Measurements from ENCODE around the gene CEP83.
A peak's percentile ranks its signal among the peaks of the same experiment; 100 is the strongest.
"Not testable (repeated sequence)": the region's sequence is repeated elsewhere in the genome, so short reads cannot be mapped to it uniquely, and the experiment has no call there.

The CEP83 gene

GRCh38 chr12:94433744-94434143, 25.9 kb downstream of the CEP83 start:
- FAIRE-seq: no peak
- no peak for DNase-seq (ENCODE audit: insufficient read length, low spot score)

DNA sequence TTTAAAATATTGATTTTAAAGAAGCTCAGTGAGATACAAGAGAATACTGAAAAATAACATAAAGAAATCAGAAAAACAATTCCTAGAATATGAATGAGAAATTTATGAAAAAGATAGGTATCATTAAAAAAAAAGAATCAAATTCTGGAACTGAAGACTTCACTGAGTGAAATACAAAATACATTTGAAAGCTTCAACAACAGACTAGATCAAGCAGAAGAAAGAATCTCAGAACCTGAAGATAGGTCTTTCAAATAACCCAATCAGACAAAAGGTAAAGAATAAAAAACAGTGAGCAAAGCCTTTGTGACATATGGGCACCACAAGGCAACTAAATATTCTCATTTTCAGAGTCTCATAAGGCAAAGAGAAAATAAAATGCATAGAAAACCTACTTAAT, 29.4 kb downstream of the CEP83 start:
- no peak for DNase-seq (ENCODE audit: insufficient read length, low spot score)
- FAIRE-seq: no peak

DNA sequence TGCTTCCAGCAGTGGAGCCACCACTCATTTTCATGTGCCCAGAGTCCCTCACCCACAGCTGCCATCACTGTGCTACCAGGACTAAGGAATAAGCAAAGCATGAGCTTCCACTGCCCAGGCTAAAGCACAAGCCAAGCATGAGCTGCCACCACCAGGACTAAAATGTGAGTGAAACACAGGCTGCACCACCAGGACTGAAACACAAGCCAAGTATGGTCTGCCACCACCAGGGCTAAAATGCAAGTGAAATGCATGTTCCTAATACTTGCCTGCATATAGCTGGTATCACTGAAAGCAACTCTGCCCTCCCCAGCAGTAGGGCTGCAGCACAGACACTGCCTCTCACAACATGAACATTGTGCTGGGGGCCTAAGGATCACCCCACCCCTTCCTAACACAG, 30.0 kb downstream of the CEP83 start:
- no peak for DNase-seq (ENCODE audit: insufficient read length, low spot score)
- FAIRE-seq: no peak

- DNase-seq (ENCODE audit: insufficient read length, low spot score): no peak
- no peak for FAIRE-seq
These were observed 30.5 kb downstream of the CEP83 start for GRCh38 chr12:94429191-94429590.

GRCh38 chr12:94427501-94428381, 31.9 kb downstream of the CEP83 start:
- FAIRE-seq: no peak
- DNase-seq (ENCODE audit: insufficient read length, low spot score): no peak

- DNase-seq (ENCODE audit: insufficient read length, low spot score) (no peak), FAIRE-seq (no peak)
These were observed 33.6 kb downstream of the CEP83 start for GRCh38 chr12:94426049-94426448.

DNA sequence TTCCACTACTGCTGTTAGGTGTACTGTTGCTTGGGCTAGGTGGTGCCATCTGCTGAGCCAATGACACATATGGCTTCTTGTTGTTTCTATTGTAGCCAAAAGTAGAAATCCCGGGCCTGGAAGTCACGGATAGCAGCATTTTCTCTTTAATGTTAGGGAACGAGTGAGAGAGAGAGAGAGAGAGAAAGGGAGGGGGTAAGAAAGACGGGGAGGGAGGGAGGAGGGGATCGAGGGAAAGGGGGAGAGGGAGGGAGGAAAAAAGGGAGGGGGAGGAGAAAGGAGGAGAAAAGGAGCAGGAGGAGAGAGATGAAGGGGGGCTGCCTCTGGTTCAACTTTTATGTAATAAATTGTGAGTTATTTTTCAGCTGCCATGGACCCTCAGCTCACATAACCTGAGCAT, 34.8 kb downstream of the CEP83 start:
- not testable (repeated sequence) for DNase-seq (ENCODE audit: insufficient read length, low spot score)
- peak; percentile 71 for FAIRE-seq

GRCh38 chr12:94421868-94422740, 37.6 kb downstream of the CEP83 start:
- peak; percentile 47 for FAIRE-seq

DNA sequence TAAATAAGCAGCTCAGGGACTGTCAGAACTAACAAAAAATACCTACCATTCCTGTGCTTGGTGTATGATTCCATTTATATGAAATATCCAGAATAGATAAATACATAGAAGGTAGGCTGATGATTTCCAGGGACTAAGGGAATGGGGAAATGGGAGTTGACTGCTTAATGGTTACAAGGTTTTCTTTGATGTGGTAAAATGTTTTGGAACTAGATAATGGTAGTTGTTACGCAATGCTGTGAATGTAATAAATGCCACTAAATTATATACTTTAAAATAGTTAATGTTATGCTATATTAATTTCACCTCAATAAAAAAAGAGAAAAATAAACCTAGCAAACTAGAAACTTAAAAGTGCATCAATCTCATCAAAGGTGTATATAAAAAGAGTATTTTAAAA, 41.1 kb downstream of the CEP83 start:
- DNase-seq (ENCODE audit: insufficient read length, low spot score) (no peak), FAIRE-seq (no peak)

More at GRCh38 chr12:94421868-94422740, 37.6 kb downstream of the CEP83 start:
- DNase-seq (ENCODE audit: insufficient read length, low spot score): no peak

- no peak for DNase-seq (ENCODE audit: insufficient read length, low spot score)
- FAIRE-seq: no peak
These were observed 43.1 kb downstream of the CEP83 start for GRCh38 chr12:94416613-94417012.

- FAIRE-seq: no peak
- no peak for DNase-seq (ENCODE audit: insufficient read length, low spot score)
These were observed 44.6 kb downstream of the CEP83 start for GRCh38 chr12:94415066-94415465.

DNA sequence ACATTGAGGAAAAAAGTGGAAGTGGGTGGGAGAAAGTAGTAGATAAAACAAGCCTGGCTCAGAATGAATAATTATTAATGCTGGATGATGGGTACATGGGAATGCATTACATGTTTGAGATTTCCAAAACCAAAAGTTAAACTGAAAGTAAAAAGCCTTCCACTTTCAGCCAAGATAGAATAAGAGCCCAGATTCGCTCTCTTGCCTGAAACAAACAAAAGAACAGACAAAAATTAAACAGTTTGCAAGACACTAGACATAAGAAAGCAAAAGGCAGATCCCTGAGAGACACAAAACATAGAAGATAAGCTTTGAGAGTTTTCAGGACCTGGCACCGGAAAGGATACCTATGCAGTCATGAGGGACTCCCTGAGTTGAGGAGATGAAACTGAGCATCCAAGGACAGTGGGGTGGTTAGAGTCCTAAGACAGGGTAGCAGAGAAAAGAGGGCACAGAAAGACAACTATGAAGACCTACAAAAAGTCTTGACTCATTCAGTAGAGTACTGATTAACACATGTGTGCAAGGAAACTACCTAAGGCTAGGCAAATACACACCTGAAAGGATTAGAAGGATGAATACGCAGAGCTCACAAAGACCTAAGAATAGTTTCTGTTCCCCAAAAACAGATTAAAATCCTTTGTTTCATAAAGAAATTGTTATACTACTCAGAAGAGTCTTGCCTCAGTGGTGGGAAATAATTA, 54.1 kb downstream of the CEP83 start:
- peak; percentile 96 for FAIRE-seq
- peak; percentile 5 for DNase-seq (ENCODE audit: insufficient read length, low spot score)

DNA sequence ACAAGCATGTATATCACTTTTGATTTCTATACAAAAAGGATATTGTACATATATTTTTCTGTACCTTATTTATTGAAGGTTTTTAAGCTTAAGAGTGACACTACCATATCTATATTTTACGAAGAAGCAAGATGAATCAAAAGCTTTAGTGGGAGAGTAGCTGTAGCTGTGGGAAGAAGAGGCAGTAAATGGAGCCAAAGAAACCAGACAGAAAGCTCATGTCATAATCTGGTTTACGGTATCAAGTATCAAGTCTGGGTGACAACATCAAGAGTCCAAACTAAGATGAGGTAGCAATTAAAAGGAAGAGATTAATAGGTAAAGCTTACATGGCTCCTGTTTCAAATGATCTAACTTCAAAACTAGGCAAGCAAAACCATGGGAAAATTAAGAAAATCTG, 54.8 kb downstream of the CEP83 start:
- FAIRE-seq (no peak), DNase-seq (ENCODE audit: insufficient read length, low spot score) (no peak)

DNA sequence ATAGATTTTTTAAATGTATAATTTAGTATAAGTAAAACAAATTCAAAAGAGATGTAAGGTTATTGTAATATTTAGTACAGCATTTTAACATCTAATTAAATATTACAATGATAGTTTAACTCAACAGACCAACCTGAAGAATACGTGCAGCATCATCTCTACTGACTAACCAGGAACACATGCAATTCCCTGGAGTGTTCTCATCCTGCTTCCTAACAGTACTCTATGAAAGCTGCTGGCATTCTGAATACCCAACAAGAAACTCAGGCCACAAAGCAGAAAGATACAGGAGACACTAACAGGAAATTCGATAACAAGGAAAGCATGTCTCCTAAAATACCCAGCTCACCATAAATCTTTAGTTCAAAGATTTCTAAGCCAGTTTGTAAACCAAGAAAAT, 58.3 kb downstream of the CEP83 start:
- FAIRE-seq: no peak
- no peak for DNase-seq (ENCODE audit: insufficient read length, low spot score)

DNA sequence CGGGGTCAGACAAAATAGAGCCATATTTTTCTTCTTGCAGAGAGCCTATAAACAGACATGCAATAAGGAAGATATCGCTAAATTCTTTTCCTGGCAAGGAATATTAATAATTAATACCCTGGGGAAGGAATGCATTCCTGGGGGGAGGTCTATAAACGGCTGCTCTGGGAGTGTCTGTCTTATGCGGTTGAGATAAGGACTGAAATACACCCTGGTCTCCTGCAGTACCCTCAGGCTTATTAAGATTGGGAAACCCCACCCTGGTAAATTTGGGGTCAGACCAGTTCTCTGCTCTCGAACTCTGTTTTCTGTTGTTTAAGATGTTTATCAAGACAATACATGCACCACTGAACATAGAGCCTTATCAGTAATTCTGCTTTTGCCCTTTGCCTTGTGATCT, 61.0 kb downstream of the CEP83 start:
- DNase-seq (ENCODE audit: insufficient read length, low spot score); FAIRE-seq: not testable (repeated sequence)

GRCh38 chr12:94397401-94397800, 62.3 kb downstream of the CEP83 start:
- FAIRE-seq (no peak), DNase-seq (ENCODE audit: insufficient read length, low spot score) (no peak)

DNA sequence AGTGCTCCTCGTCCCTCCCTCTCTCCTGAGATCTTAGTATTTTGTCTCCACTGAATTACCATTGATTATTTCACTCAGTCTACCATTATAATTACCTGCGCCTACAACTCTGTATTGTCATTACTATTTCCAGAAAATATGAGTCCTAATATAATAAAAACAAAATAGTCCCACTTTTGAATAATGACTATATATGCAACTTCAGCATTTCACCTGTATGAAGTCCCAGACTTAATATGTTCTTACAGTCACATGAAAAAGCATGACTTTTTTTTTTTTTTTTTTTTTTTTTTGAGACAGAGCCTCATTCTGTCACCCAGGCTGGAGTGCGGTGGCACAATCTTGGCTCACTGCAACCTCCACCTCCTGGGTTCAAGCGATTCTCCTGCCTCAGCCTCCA, 63.7 kb downstream of the CEP83 start:
- FAIRE-seq; DNase-seq (ENCODE audit: insufficient read length, low spot score): not testable (repeated sequence)

DNA sequence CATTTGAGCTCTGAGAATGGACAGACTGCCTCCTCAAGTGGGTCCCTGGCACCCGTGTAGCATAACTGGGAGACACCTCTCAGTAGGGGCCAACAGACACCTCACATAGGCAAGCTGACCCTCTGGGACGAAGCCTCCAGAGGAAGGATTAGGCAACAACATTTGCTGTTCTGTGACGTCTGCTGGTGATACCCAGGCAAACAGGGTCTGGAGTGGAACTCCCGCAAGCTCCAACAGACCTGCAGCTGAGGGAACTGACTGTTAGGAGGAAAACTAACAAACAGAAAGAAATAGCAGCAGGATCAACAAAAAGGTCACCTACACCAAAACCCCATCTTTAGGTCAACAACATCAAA, 69.6 kb downstream of the CEP83 start:
- FAIRE-seq: no peak
- DNase-seq (ENCODE audit: insufficient read length, low spot score): no peak

GRCh38 chr12:94389482-94390129, 70.1 kb downstream of the CEP83 start:
- DNase-seq (ENCODE audit: insufficient read length, low spot score); FAIRE-seq: not testable (repeated sequence)

DNA sequence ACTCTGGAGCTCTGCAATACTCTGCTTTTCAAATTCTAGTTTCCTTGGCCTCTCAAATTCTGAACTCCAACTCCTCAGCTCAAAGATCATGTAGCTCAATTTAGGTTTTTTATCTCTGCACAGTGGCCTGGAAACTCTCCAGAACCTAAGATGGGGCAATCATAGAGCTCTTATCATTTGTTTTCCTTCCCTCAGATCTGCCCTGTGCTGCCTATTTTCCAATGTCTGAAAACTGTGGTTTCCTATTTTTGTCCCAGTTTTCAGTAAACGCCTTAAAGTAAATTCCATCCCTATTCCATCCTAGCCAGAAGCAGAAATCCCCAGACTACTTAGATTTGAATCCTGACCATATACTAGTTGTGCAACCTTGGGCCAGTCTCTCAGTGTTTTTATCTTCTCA, 73.2 kb downstream of the CEP83 start:
- FAIRE-seq: no peak
- DNase-seq (ENCODE audit: insufficient read length, low spot score): no peak

DNA sequence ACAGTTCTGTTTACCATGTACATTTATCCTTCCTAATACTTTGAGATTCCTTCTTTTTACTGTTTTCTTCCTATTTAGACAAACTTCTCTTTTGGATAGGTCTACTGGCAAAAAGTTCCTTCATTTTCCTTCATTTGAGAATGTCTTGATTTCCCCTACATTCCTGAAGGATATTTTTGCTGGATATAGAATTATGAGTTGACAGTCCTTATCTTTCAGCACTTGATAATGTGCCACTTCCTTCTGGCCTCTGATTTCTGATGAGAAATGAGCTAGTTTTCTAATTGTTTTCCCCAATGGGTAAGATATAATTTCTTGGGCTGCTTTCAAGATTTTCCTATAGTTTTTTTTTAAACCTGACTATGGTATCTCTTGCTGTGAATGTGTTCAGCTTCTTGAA, 75.6 kb downstream of the CEP83 start:
- no peak for DNase-seq (ENCODE audit: insufficient read length, low spot score)
- no peak for FAIRE-seq

Measured in GM19239 (cell line).